H9 (cell line): Measurements from ENCODE around the gene ARHGAP24. TPM values are rescaled to one million over a fixed set of nuclear protein-coding genes. Genes with fewer than 3 reads are reported as not detected.

Experiments used
- DNase-seq: peaks from one replicate; pipeline ENCODE4 v3.0.0-alpha.2; 2017
- H2AFZ ChIP-seq: one replicate; pipeline ENCODE4 v1.6.1; 2013; ENCODE audit warnings: mild to moderate bottlenecking, low read length, control low read depth, moderate library complexity
- H2AK5ac ChIP-seq: 2 replicates; pipeline ENCODE4 v1.6.1; 2013; ENCODE audit warnings: low read length, control low read depth, mixed read lengths; ENCODE audit not compliant: insufficient read length
- H2BK120ac ChIP-seq: one replicate; pipeline ENCODE4 v1.6.1; 2013; ENCODE audit warnings: low read depth, mild to moderate bottlenecking, low read length, control low read depth, inconsistent platforms; ENCODE audit not compliant: poor library complexity, severe bottlenecking
- H2BK12ac ChIP-seq: 2 replicates; pipeline ENCODE4 v1.6.1; 2013; ENCODE audit warnings: low read length, control low read depth, mixed read lengths, low read depth; ENCODE audit not compliant: insufficient read length
- H2BK15ac ChIP-seq: 2 replicates; pipeline ENCODE4 v1.6.1; 2013; ENCODE audit warnings: low read depth, low read length, control low read depth
- H2BK20ac ChIP-seq: one replicate; pipeline ENCODE4 v1.6.1; 2013; ENCODE audit warnings: low read depth, mild to moderate bottlenecking, low read length, control low read depth, inconsistent platforms; ENCODE audit not compliant: poor library complexity, severe bottlenecking
- H2BK5ac ChIP-seq: 2 replicates; pipeline ENCODE4 v1.6.1; 2013; ENCODE audit warnings: low read length, control low read depth, mixed read lengths; ENCODE audit not compliant: insufficient read length
- H3K14ac ChIP-seq: 2 replicates; pipeline ENCODE4 v1.6.1; 2013; ENCODE audit warnings: low read length, control low read depth; ENCODE audit not compliant: insufficient read depth
- H3K18ac ChIP-seq: 2 replicates; pipeline ENCODE4 v1.6.1; 2013; ENCODE audit warnings: low read depth, mild to moderate bottlenecking, mixed read lengths, low read length, control low read depth; ENCODE audit not compliant: insufficient read length
- H3K23ac ChIP-seq: 2 replicates; pipeline ENCODE4 v1.6.1; 2013; ENCODE audit warnings: low read length, control low read depth, mixed read lengths, low read depth; ENCODE audit not compliant: insufficient read length
- H3K23me2 ChIP-seq: 2 replicates; pipeline ENCODE4 v1.6.1; 2013; ENCODE audit warnings: low read depth, mild to moderate bottlenecking, mixed read lengths, low read length, control low read depth; ENCODE audit not compliant: insufficient read length, poor library complexity, severe bottlenecking
- H3K27ac ChIP-seq: 2 replicates; pipeline ENCODE4 v1.5.1; 2013; ENCODE audit warnings: low read length, control low read depth, mixed read lengths, low read depth; ENCODE audit not compliant: insufficient read length
- H3K27me3 ChIP-seq: 2 replicates; pipeline ENCODE4 v1.6.1; 2013; ENCODE audit warnings: low read length, control low read depth, inconsistent platforms; ENCODE audit not compliant: insufficient read depth
- H3K4ac ChIP-seq: 2 replicates; pipeline ENCODE4 v1.6.1; 2013; ENCODE audit warnings: low read depth, mild to moderate bottlenecking, control low read depth, inconsistent platforms, low read length, moderate library complexity
- H3K4me1 ChIP-seq: 2 replicates; pipeline ENCODE4 v1.6.1; 2013; ENCODE audit warnings: low read length, control low read depth, inconsistent platforms; ENCODE audit not compliant: insufficient read depth
- H3K4me2 ChIP-seq: 2 replicates; pipeline ENCODE4 v1.6.1; 2013; ENCODE audit warnings: low read length, control low read depth, mixed read lengths; ENCODE audit not compliant: insufficient read length, insufficient read depth
- H3K56ac ChIP-seq: 2 replicates; pipeline ENCODE4 v1.6.1; 2013; ENCODE audit warnings: low read depth, mild to moderate bottlenecking, mixed read lengths, low read length, control low read depth; ENCODE audit not compliant: insufficient read length
- H3K79me1 ChIP-seq: 2 replicates; pipeline ENCODE4 v1.6.1; 2013; ENCODE audit warnings: low read depth, mild to moderate bottlenecking, moderate library complexity, low read length, control low read depth, inconsistent platforms; ENCODE audit not compliant: insufficient read depth, poor library complexity, severe bottlenecking
- H3K79me2 ChIP-seq: 2 replicates; pipeline ENCODE4 v1.6.1; 2013; ENCODE audit warnings: low read length, control low read depth, inconsistent platforms; ENCODE audit not compliant: insufficient read depth
- H3K9ac ChIP-seq: 2 replicates; pipeline ENCODE4 v1.6.1; 2013; ENCODE audit warnings: low read length, control low read depth, mixed read lengths; ENCODE audit not compliant: insufficient read length; ENCODE audit errors: extremely low read depth
- H3K9me3 ChIP-seq: one replicate; pipeline ENCODE4 v1.6.1; 2013; ENCODE audit warnings: low read depth, low read length, inconsistent platforms; ENCODE audit not compliant: control insufficient read depth
- H3T11ph ChIP-seq: one replicate; pipeline ENCODE4 v1.6.1; 2013; ENCODE audit warnings: mild to moderate bottlenecking, low read length, control low read depth, inconsistent platforms
- H4K20me1 ChIP-seq: one replicate; pipeline ENCODE4 v1.6.1; 2013; ENCODE audit not compliant: control insufficient read depth, insufficient read length, insufficient read depth
- H4K5ac ChIP-seq: 2 replicates; pipeline ENCODE4 v1.6.1; 2013; ENCODE audit warnings: low read depth, mild to moderate bottlenecking, mixed read lengths, low read length, control low read depth; ENCODE audit not compliant: insufficient read length
- H4K8ac ChIP-seq: replicated peaks from 2 replicates; pipeline ENCODE4 v1.6.1; 2013; ENCODE audit warnings: low read length, control low read depth, mixed read lengths, low read depth; ENCODE audit not compliant: insufficient read length
- H4K91ac ChIP-seq: 2 replicates; pipeline ENCODE4 v1.6.1; 2013; ENCODE audit warnings: low read depth, mild to moderate bottlenecking, moderate library complexity, mixed read lengths, low read length, control low read depth; ENCODE audit not compliant: insufficient read length
- H3K27ac Mint-ChIP-seq, 3 experiments: 2 replicates in 2 of 3; 3 replicates in 1 of 3; pipeline ENCODE4 v1.8.0; 2020 to 2021; ENCODE audit warnings: mixed read lengths in 3 of 3, mild to moderate bottlenecking in 1 of 3, moderate library complexity in 1 of 3
- H3K27me3 Mint-ChIP-seq: 2 replicates; pipeline ENCODE4 v1.8.0; 2021; ENCODE audit warnings: low read depth, mild to moderate bottlenecking, moderate library complexity, mixed read lengths
- H3K36me3 Mint-ChIP-seq, 3 experiments: 2 replicates in 2 of 3; 3 replicates in 1 of 3; pipeline ENCODE4 v1.8.0; 2020 to 2021; ENCODE audit warnings: low read depth in 3 of 3, mixed read lengths in 3 of 3; ENCODE audit not compliant: insufficient read depth in 1 of 3
- H3K4me1 Mint-ChIP-seq, 2 experiments: 2 replicates each; pipeline ENCODE4 v1.8.0; 2020; ENCODE audit warnings: mixed read lengths in 2 of 2
- H3K4me3 Mint-ChIP-seq, 2 experiments: 2 replicates in 1 of 2; 3 replicates in 1 of 2; pipeline ENCODE4 v1.8.0; 2020 to 2021; ENCODE audit warnings: mild to moderate bottlenecking in 2 of 2, mixed read lengths in 2 of 2, moderate library complexity in 1 of 2
- H3K9me3 Mint-ChIP-seq, 2 experiments: 2 replicates in 1 of 2; 3 replicates in 1 of 2; pipeline ENCODE4 v1.8.0; 2020; ENCODE audit warnings: mild to moderate bottlenecking in 2 of 2, mixed read lengths in 2 of 2, moderate library complexity in 1 of 2
- WGBS: extraction: QIAGEN DNeasy Blood & Tissue Kit; methylation state at CpG from one replicate; pipeline ENCODE4 v1.1.7; 2013; ENCODE audit warnings: missing lambda C conversion rate, low lambda C conversion rate, mixed read lengths; ENCODE audit not compliant: insufficient read length; ENCODE audit errors: extremely low coverage; 5-methylcytosine and 5-hydroxymethylcytosine counted together
- total RNA-seq: library from RNA; stranded (reverse); gene quantifications from 2 replicates; pipeline ENCODE4 v1.2.1, GENCODE V29; 2021
- TF ChIP-seq, protein P1 (sequence below): fragments of 200-600 bp; sonication (generic); conservative IDR thresholded peaks from 3 replicates; pipeline ENCODE4 v1.8.0; 2021; ENCODE audit warnings: antibody characterized with exemption, mild to moderate bottlenecking

ARHGAP24 gene
- total RNA-seq, 1 experiment from 2014 or later, result 0.37 TPM

DNA sequence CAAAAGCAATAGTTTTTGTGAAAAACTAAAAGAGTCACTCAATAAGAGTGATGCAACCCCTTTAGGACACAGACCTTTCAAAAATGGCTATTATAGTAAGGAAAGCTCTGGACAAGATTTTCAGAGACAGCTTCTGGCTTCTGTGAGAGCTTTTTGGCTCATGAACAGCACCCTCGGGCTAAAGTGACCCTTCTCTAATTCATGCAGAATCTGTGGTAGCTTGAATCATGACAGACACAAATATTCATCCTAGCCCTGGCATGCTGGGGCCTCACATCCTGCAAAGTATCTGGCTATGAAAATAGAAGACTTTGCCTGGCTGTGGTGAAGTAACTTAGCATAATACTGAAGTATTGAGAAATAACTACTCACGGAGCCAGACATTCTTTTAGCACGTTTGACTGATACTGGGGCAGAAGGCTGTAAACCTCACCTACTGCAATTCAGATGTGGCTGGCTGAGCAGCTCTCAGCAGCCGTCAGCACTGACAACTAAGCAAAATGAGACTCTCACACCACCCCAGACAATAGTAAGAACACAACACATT, 557.6 kb downstream of the ARHGAP24 start:
- Histone ChIP-seq H3K23ac (no peak overlapping the region), H3K27me3 (no peaks in the 10 kb centered on the region), H3K56ac (no peak overlapping the region), H3K27ac (no peak overlapping the region), H2BK20ac (no peak overlapping the region), H3K4me2 (no peak overlapping the region), H2BK15ac (no peak overlapping the region), H3T11ph (no peak overlapping the region), H3K18ac (no peak overlapping the region), H4K20me1 (no peaks in the 10 kb centered on the region), H4K91ac (no peak overlapping the region), H2BK120ac (no peak overlapping the region), H3K9ac (no peak overlapping the region), H2BK12ac (no peak overlapping the region), H3K4ac (no peak overlapping the region), H3K79me2 (no peaks in the 10 kb centered on the region), H2BK5ac (no peak overlapping the region), H3K4me1 (peaks cover 2% of the 10 kb centered on the region; the same call in 1 of the 2 replicates), H2AK5ac (no peak overlapping the region), H3K23me2 (no peaks in the 10 kb centered on the region), H4K8ac (no peak overlapping the region), H3K9me3 (no peaks in the 10 kb centered on the region), H2AFZ (no peak overlapping the region), H3K14ac (no peak overlapping the region), H3K79me1 (no peaks in the 10 kb centered on the region), H4K5ac (no peak overlapping the region)
- whole genome bisulfite sequencing, result no CpG with 5 or more reads among the region's 4 CpGs
- H3K27me3 Mint-ChIP-seq, result no peaks in the 10 kb centered on the region
- TF ChIP-seq, protein P1, sequence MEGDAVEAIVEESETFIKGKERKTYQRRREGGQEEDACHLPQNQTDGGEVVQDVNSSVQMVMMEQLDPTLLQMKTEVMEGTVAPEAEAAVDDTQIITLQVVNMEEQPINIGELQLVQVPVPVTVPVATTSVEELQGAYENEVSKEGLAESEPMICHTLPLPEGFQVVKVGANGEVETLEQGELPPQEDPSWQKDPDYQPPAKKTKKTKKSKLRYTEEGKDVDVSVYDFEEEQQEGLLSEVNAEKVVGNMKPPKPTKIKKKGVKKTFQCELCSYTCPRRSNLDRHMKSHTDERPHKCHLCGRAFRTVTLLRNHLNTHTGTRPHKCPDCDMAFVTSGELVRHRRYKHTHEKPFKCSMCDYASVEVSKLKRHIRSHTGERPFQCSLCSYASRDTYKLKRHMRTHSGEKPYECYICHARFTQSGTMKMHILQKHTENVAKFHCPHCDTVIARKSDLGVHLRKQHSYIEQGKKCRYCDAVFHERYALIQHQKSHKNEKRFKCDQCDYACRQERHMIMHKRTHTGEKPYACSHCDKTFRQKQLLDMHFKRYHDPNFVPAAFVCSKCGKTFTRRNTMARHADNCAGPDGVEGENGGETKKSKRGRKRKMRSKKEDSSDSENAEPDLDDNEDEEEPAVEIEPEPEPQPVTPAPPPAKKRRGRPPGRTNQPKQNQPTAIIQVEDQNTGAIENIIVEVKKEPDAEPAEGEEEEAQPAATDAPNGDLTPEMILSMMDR, result no peak
- DNase-seq, result no peak
- H3K36me3 Mint-ChIP-seq, result no peaks in the 10 kb centered on the region
- H3K4me3 Mint-ChIP-seq, result no peak overlapping the region
- peaks cover 4 to 14% of the 10 kb centered on the region in 2 experiments; a peak in 2 of 4 replicates for H3K4me1 Mint-ChIP-seq
- H3K9me3 Mint-ChIP-seq, result no peaks in the 10 kb centered on the region
- H3K27ac Mint-ChIP-seq, result no peak overlapping the region
